MM.1S (cell line): ENCODE results near the gene EGFLAM.

Experiments used
- DNase-seq: peaks from one replicate; pipeline ENCODE4 v3.0.0-alpha.2; 2015
- H2AFZ ChIP-seq: fragments of 300-600 bp; sonication (generic); 2 replicates; pipeline ENCODE4 v1.6.0; 2016; ENCODE audit warnings: antibody characterized with exemption, low read length
- H3F3A ChIP-seq: fragments of 300-600 bp; sonication (generic); 2 replicates; pipeline ENCODE4 v1.6.1; 2016; ENCODE audit warnings: mild to moderate bottlenecking, antibody characterized with exemption, low read length, moderate library complexity, mixed read lengths; ENCODE audit not compliant: insufficient read depth
- H3K27ac ChIP-seq: fragments of 300-600 bp; sonication (generic); 2 replicates; pipeline ENCODE4 v1.5.1; 2016; ENCODE audit warnings: mild to moderate bottlenecking, low read length
- H3K27me3 ChIP-seq: fragments of 300-600 bp; sonication (generic); replicated peaks from 2 replicates; pipeline ENCODE4 v1.6.0; 2016; ENCODE audit warnings: low read length; ENCODE audit not compliant: insufficient read depth
- H3K36me3 ChIP-seq: fragments of 300-600 bp; sonication (generic); replicated peaks from 2 replicates; pipeline ENCODE4 v1.6.1; 2016; ENCODE audit warnings: mild to moderate bottlenecking, low read length, mixed read lengths; ENCODE audit not compliant: insufficient read depth
- H3K4me1 ChIP-seq: fragments of 300-600 bp; sonication (generic); 2 replicates; pipeline ENCODE4 v1.6.1; 2016; ENCODE audit warnings: low read length, mixed read lengths
- H3K4me2 ChIP-seq: fragments of 300-600 bp; sonication (generic); 2 replicates; pipeline ENCODE4 v1.6.0; 2016; ENCODE audit warnings: low read depth, low read length
- H3K4me3 ChIP-seq: fragments of 300-600 bp; sonication (generic); 2 replicates; pipeline ENCODE4 v1.5.1; 2016; ENCODE audit warnings: low read length, mixed read lengths
- H3K79me2 ChIP-seq: fragments of 300-600 bp; sonication (generic); 2 replicates; pipeline ENCODE4 v1.6.1; 2016; ENCODE audit warnings: mixed run types, low read length, mixed read lengths
- H3K9ac ChIP-seq: fragments of 300-600 bp; sonication (generic); 2 replicates; pipeline ENCODE4 v1.6.1; 2016; ENCODE audit warnings: low read length, mixed read lengths
- H3K9me2 ChIP-seq: fragments of 300-600 bp; sonication (generic); replicated peaks from 2 replicates; pipeline ENCODE4 v1.6.1; 2016; ENCODE audit warnings: mild to moderate bottlenecking, low read length, mixed read lengths; ENCODE audit not compliant: insufficient read depth
- H3K9me3 ChIP-seq: fragments of 300-600 bp; sonication (generic); replicated peaks from 2 replicates; pipeline ENCODE4 v1.6.1; 2016; ENCODE audit warnings: mild to moderate bottlenecking, low read length, mixed read lengths; ENCODE audit not compliant: insufficient read depth
- H4K20me1 ChIP-seq: fragments of 300-600 bp; sonication (generic); 2 replicates; pipeline ENCODE4 v1.6.1; 2016; ENCODE audit warnings: mild to moderate bottlenecking, low read length, moderate library complexity, mixed read lengths; ENCODE audit not compliant: insufficient read depth
- EZH2 ChIP-seq: fragments of 300-600 bp; sonication (generic); optimal IDR thresholded peaks from 2 replicates; pipeline ENCODE3; 2017; ENCODE audit warnings: low read depth, mild to moderate bottlenecking, antibody characterized with exemption, low read length, mixed read lengths
- EZH2phosphoT487 ChIP-seq: fragments of 300-600 bp; sonication (generic); IDR thresholded peaks from 2 replicates; pipeline ENCODE4 v1.6.1; 2018; ENCODE audit warnings: antibody characterized with exemption, low read length
- TF ChIP-seq, protein P1 (sequence below): fragments of 300-600 bp; sonication (generic); IDR thresholded peaks from 2 replicates; pipeline ENCODE4 v1.5.1; 2016; ENCODE audit warnings: antibody characterized with exemption, low read length, mixed read lengths

Gene EGFLAM

DNA sequence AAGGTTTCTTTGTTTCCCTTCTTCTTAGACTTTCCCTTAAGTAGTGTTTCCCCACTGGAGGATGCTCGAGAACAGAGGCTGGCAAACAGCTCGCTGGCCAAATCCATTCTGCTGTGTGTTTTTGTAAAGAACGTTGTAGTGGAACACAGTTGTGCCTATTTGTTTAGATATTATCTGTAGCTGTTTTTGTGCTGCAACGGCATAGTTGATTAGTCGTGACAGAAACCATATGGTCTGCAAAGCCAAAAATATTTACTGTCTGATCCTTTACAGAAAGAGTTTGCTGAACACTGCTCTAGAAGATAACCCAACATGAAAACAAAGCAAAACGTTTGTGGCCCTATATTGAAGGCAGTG lies 47.0 kb upstream of the EGFLAM start:
- Histone ChIP-seq H3K9me2 (no peaks in the 10 kb centered on the region), H3K27me3 (no peaks in the 10 kb centered on the region)

DNA sequence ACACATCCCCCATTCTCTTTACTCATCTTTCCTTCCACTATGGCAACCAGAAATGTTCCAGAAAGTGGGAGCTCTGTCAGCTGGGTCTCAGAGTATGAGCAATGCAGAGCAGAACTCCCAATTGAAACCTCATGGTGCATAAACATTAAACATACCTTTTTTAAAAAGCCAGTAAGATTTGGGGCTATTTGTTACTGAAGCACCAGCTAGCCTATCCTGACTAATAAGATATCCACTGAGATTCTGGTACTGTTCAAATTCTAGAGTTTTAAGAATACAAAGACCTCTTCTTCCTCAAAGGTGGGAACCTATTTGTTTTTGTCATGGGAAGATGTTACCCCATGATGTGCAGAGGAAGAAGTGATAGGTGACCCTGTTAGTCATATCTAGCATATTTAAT lies 46.1 kb upstream of the EGFLAM start:
- H3K9ac ChIP-seq = no peak overlapping the region
- no peak overlapping the region for H3K4me3 ChIP-seq
- H3K4me2 ChIP-seq = no peak overlapping the region
- H3K9me2 ChIP-seq = no peaks in the 10 kb centered on the region
- no peaks in the 10 kb centered on the region for H3K4me1 ChIP-seq
- TF ChIP-seq, protein P1, sequence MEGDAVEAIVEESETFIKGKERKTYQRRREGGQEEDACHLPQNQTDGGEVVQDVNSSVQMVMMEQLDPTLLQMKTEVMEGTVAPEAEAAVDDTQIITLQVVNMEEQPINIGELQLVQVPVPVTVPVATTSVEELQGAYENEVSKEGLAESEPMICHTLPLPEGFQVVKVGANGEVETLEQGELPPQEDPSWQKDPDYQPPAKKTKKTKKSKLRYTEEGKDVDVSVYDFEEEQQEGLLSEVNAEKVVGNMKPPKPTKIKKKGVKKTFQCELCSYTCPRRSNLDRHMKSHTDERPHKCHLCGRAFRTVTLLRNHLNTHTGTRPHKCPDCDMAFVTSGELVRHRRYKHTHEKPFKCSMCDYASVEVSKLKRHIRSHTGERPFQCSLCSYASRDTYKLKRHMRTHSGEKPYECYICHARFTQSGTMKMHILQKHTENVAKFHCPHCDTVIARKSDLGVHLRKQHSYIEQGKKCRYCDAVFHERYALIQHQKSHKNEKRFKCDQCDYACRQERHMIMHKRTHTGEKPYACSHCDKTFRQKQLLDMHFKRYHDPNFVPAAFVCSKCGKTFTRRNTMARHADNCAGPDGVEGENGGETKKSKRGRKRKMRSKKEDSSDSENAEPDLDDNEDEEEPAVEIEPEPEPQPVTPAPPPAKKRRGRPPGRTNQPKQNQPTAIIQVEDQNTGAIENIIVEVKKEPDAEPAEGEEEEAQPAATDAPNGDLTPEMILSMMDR = no peak
- no peak for TF ChIP-seq EZH2phosphoT487
- TF ChIP-seq EZH2 = no peak
- no peak overlapping the region for H2AFZ ChIP-seq
- H3K27ac ChIP-seq = no peak overlapping the region
- DNase-seq = no peak
- H3K36me3 ChIP-seq = no peaks in the 10 kb centered on the region
- no peaks in the 10 kb centered on the region for H3K79me2 ChIP-seq
- H3K27me3 ChIP-seq = no peaks in the 10 kb centered on the region
- no peaks in the 10 kb centered on the region for H4K20me1 ChIP-seq
- H3K9me3 ChIP-seq = no peaks in the 10 kb centered on the region
- no peaks in the 10 kb centered on the region for H3F3A ChIP-seq

More for the DNA sequence above, 47.0 kb upstream of the EGFLAM start:
- Histone ChIP-seq H4K20me1 (no peaks in the 10 kb centered on the region), H3K4me2 (no peak overlapping the region), H3K9me3 (no peaks in the 10 kb centered on the region), H3K9ac (no peak overlapping the region), H2AFZ (no peak overlapping the region), H3K27ac (no peak overlapping the region), H3K36me3 (no peaks in the 10 kb centered on the region), H3K79me2 (no peaks in the 10 kb centered on the region), H3K4me1 (no peaks in the 10 kb centered on the region), H3F3A (no peaks in the 10 kb centered on the region), H3K4me3 (no peak overlapping the region)
- DNase-seq = no peak
- TF ChIP-seq, protein P1 = no peak
- no peak for TF ChIP-seq EZH2
- TF ChIP-seq EZH2phosphoT487 = no peak

DNA sequence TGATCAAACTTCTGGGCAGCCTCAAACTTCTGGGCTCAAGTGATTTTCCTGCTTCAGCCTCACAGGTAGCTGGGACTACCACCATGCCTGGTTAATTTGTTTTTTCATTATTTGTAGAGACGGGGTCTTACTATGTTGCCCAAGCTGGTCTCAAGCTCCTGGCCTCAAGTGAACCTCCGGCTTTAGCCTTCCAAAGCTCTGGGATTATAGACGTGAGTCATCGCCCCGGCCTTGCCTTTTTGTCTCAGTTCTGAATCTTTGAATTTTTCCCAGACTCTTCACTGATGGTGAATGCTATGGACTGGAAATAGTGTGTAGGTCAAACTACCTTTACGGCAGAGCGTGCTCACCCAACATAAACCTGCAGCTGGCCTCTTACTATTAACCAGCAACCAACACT lies 32.3 kb upstream of the EGFLAM start:
- Histone ChIP-seq H2AFZ (no peak overlapping the region), H3F3A (no peaks in the 10 kb centered on the region), H3K4me3 (no peak overlapping the region), H3K9me3 (no peaks in the 10 kb centered on the region), H3K9ac (no peak overlapping the region), H3K36me3 (no peaks in the 10 kb centered on the region), H3K27ac (no peak overlapping the region), H3K9me2 (no peaks in the 10 kb centered on the region), H3K4me1 (no peaks in the 10 kb centered on the region), H3K79me2 (no peaks in the 10 kb centered on the region), H3K27me3 (no peaks in the 10 kb centered on the region), H3K4me2 (no peak overlapping the region), H4K20me1 (no peaks in the 10 kb centered on the region)
- DNase-seq = no peak
- TF ChIP-seq EZH2 = no peak
- no peak for TF ChIP-seq EZH2phosphoT487
- TF ChIP-seq, protein P1 = no peak

DNA sequence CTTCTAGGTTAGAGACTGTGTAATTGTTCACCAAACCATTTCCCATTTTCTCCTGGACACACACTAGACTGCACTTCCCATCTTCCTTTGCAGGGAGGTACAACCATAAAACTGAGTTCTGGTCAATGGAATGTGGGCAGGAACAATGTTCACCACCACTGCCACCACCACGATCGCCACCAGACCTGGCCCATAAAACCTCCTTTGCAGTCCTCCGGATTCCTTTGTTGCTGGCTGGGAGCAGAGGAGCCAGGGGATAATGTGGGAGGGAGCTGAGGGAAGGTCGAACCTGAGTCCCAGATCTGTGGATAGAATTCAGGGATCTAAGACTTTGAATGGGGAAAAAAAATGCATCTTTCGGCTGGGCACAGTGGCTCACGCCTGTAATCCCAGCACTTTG lies 29.4 kb upstream of the EGFLAM start:
- TF ChIP-seq, protein P1 = no peak
- TF ChIP-seq EZH2 = no peak
- no peak for TF ChIP-seq EZH2phosphoT487

More for the DNA sequence above, 29.4 kb upstream of the EGFLAM start:
- Histone ChIP-seq H3K27me3 (no peaks in the 10 kb centered on the region), H3K36me3 (no peaks in the 10 kb centered on the region), H3K4me1 (no peaks in the 10 kb centered on the region), H3K9me2 (no peaks in the 10 kb centered on the region), H3K9ac (no peak overlapping the region), H4K20me1 (no peaks in the 10 kb centered on the region), H3K4me3 (no peak overlapping the region), H2AFZ (no peak overlapping the region), H3F3A (no peaks in the 10 kb centered on the region), H3K9me3 (no peaks in the 10 kb centered on the region), H3K79me2 (no peaks in the 10 kb centered on the region), H3K27ac (no peak overlapping the region), H3K4me2 (no peak overlapping the region)
- no peak for DNase-seq
